Activated CD8-positive, alpha-beta memory T cell treated with anti-CD3 and anti-CD28 coated beads for 1 hour (primary cell): ENCODE results near the gene EIF5AL1.
A peak's percentile ranks its signal among the peaks of the same experiment; 100 is the strongest.
"Not testable (repeated sequence)": the region's sequence is repeated elsewhere in the genome, so short reads cannot be mapped to it uniquely, and the experiment has no call there.

Experiments
- DNase-seq, 2 donors: peaks; one replicate each; pipeline ENCODE4 v3.0.0-alpha.2; 2020; ENCODE audit warnings: low read depth in 1 of 2; ENCODE audit errors: extremely low read depth in 1 of 2

Gene EIF5AL1

DNA sequence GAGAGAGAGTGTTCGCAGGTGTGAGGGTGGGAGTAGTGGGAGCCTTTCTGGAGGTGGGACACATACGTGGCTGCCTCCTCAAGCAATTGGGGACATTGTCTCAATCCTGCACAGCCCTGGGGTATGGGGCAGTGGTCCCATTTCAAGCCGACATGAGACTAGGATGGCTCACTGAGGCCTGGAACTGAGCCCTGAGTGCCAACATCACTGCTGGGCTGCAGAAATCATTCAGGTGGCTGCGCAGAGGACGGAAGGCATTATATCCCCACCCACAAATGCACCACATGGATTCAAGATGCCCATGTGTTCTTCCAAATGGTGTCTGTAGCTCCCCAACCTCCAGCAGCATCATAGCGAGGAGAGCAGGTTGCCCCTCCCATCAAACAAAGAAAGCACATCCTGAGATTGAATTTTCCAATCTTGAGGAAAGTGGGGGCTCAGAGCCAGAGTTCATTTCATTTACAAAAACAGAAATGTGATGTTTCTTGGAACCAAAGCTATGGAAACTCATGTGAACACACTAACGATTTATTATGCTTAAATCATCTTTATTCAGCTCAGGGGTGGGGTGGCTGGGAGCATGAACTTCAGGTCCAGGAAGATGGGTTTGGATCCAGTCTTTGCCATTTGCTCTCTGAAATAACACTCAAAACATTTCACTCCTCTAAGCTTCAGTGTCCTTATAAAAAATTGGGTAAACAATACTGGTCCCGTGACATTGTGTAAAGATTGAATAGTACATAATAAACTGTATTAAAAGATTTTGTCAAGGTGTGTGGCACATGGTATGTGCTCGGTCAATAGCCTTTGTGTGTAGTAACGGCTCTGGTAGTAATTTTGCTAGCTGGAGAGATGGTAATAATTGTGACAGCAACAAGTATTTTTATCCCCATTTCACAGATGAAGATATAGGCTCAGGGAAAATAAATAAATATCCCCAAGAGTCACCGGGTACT, 43.3 kb downstream of the EIF5AL1 start:
- no peak for DNase-seq

DNA sequence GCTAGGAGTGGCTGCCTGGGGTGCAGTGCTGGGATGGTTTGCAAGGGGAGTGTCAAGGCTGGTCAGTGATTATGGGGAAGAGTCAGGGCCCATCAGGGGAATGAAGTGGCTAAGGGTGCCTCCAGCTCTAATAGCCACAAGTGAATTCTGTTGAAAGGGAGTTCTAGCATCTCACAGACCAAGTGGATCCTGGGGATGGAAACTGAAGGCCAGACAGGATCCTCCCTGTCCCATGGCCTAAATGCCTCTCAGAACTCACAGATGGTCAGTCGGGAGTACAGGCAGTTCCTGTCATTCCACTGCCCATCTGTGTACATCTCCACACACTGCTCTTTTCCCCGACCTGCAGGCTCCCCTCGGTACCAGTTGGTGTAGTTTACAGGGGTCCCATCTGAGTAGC, 44.6 kb downstream of the EIF5AL1 start:
- DNase-seq: not testable (repeated sequence)

DNA sequence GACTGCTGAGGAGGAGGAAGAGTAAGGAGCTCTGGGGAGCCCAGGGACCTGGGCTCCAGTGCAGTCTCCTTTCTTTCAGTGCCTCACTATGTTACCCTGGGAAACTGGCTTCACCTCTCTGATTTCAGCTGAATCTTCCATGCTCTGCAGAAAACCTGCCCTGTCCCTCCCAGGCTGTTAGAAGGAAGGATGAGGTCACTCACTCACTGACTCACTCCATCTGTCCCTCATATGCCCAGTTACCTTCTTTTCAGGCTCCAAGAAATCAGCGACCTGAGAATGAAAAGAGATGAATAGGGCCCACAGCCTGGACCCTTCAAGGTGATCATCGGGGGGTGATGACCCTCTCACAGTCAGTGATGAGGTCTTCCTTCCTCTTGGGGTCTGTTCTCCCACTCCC, 47.4 kb downstream of the EIF5AL1 start:
- DNase-seq: no peak

DNA sequence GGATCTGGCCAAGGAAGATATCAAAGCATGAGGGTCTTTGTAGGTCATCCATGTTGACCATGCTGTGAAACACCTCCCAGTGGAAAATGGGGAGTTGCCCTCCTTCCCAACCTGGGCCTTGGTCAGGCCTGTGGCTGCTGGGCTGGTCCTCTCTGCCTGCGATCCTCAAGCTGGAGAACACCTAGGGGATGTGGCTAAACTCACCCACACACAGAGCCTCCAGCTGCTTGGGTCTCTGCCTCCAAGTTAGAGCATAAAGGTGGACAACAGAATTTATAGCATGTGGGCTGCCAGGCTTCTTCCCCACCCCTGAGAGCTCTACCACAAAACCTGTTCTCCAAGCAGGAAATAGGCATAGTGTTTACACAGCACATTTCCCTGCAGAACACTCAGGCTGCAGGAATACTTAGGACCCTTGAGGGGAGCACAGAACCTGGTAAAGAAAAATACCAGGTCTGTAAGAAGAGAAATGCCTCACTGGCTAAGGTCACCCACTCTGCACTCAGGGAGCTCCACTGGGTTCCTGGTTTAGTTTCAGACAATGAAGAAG, 47.9 kb downstream of the EIF5AL1 start, which contains the start of gene SFTPA2:
SFTPA2 (minus strand) TSS at position 248 of the 550 bp plus-strand sequence. CDS start 924 bp downstream, outside the sequence.
- DNase-seq: no peak

DNA sequence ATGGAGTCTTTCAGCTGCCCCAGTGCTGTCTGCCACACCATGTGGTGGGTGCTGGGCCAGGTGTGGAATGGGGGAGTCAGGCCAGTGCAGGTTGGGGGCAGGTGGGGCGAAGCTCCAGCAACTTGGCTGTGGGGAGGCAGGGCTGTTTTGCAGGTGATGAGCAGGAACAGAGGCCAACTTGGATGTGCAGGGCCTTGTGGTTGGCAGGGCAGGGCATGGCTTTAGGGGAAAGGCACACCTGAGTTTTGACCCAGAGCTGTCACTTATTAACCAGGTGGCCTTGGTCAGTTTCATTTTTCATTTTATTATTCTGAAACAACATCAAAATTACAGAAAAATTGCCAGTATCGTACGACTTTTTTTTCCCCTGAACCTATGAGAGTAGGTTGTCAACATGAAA, 48.9 kb downstream of the EIF5AL1 start:
- DNase-seq: no peak

DNA sequence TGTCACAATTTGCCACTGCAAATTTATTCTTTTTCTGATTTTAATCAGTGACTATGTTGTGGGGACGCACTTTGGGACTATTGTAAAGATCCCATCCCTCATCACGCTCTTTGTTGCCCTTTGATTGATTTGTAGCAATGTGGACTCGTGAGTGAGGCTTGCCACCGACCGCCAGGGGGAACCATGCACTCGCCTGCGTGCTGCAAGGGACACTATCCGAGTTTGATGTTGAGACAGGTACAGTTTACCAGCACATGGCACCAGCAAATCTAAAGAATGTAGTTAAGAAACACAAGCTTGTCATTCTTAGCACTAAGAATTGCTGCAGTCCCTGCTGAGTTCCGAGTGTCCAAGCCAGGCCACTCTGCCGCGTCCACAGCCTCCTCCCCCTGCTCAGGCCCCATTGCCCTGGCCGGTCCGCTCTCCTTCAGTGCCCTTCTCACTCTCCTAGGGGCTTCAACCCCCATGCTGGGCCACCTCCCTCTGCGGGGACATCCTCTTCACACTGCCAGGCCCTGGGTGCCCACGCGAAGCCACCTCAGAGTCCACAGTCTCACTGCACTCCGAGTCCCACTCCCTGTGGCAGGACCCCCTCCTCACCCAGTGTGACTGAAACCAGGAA, 49.9 kb downstream of the EIF5AL1 start:
- peak in 1 of 2 donors; percentile 22 for DNase-seq

DNA sequence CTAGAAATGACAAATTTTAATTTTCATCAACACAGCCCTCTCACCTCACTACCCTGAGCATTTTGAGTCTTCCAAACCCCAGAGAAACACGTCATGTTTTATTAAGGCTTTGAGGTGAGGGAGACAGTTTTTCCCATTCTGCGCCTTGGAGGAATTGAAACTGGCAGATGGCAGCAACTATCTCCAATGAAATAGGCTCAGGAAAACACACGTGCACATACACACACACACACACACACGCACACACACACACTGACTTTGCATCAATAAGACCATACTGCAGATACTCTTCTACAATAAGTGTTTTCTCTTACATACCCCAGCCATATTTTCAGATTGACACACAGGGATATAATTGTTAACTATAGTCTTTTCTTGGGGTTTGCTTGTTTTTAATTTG, 51.1 kb downstream of the EIF5AL1 start:
- no peak for DNase-seq
